ENCODE data around the gene TBC1D8.
A peak's percentile ranks its signal among the peaks of the same experiment; 100 is the strongest.
"Not testable (repeated sequence)": the region's sequence is repeated elsewhere in the genome, so short reads cannot be mapped to it uniquely, and the experiment has no call there.

The TBC1D8 gene

GRCh38 chr2:101151146-101151858, at the start of gene TBC1D8:
Gene TBC1D8, minus strand, starts transcription at chr2:101151382. Its CDS starts 129 bp downstream, at chr2:101151253.
- peak; percentile 54 to 63 for DNase-seq (ENCODE audit: low read depth in 2 of 2)

- DNase-seq (ENCODE audit: low read depth in 2 of 2): no peak
Measured at GRCh38 chr2:101200676-101201075, 49.5 kb upstream of the TBC1D8 start.

- peak; percentile 79 to 83 for DNase-seq (ENCODE audit: low read depth in 2 of 2)
Measured at GRCh38 chr2:101199251-101199791, 48.1 kb upstream of the TBC1D8 start.

DNA sequence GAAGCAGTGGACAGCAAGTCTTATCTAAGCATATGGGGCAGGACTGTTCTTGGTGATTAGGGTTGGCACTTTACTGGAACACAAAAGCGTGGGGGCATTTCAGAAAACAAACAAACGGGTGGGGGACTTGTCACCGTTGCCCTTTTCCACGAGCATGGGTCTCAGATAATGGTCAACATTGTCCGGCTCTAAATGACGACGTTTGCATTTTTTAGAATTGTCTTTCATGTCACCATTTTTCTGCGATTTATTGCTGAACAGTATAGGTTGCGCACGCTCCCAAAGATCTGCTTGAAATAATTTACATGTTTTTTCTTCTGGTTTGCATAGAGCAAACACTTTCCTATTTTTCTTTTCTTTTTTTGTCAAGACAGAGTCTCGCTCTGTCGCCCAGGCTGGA, 46.6 kb upstream of the TBC1D8 start:
- no peak for DNase-seq (ENCODE audit: low read depth in 2 of 2)

DNA sequence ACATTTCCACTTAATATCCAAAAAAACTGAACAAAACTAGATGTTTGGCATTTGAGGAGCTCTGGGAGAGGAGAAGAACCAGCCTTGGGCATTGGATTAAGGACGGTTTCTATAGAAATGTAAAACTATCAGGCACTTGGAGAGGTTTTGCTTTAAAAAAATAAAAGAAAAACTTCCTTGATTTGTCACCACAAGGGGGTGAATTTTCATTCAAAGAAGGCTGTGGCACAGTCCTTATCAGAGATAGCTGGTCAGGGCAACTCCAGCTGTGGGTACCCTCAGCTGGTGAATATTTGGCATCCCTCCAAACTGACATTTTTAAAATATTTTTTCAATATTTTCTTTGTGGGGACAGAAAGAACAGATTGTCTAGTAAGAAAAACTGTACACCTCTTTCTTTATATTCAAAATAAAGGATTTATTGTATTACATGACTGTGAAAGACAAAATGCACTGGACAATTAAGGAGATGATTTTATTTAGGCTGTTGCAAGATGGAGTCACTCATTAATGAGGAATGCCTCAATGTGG, 46.1 kb upstream of the TBC1D8 start:
- no peak for DNase-seq (ENCODE audit: low read depth in 2 of 2)

DNA sequence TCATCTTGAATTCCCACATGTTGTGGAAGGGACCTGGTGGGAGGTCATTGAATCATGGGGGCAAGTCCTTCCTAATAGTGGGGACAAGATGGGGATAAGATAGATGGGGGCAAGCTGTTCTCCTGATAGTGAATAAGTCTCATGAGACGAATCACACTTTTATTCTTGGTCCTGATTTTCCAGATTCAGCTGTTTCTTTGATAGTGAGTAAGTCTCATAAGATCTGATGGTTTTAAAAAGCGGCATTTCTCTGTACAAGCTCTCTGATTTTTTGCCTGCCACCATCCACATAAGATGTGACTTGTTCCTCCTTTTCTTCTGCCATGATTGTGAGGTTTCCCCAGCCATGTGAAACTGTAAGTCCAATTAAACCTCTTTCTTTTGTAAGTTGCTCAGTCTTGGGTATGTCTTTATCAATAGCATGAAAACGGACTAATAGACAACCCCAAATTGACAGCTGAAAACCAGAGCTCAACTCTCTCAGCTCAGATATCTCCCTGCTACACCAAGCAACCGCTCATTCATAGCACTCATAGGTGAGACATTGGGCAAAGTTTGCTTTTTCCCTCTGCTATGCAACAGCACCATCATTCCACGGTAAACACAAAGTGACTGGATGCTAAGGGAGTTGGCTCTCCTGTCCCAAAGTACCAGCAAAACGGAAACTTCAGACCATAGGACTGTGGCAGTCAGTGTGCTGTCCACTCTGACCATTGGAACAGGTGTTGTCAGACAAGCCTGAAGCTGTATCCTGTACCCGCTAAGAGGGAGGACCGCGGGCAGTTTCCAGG, 44.9 kb upstream of the TBC1D8 start:
- no peak for DNase-seq (ENCODE audit: low read depth in 2 of 2)

DNA sequence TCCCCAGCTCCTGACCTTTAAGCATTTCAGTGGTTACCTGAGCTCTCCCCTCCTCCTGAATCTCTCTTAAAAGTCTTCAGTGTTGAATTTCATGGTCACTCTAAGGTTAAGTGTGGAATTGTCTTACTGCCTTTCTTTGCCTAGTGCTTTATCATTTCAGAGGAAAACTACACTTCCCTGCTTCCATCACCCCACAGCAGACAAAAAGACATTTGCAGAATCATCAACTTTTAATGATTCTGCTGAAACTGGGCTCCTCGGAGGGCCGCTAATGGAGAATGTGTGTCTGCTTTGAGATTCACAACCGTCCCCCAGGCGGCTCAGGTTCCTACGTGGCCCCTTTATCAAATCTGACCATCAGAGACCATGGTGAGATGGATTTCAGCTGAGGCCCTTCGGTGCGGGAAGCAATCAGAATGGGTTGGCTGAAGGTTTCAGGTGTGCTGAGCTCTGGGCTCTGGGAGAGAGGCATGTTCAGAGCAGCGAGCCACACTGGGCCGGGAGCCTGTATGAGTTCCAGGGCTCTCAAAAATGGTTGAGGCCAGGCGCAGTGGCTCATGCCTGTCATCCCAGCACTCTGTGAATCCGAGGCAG, 41.9 kb upstream of the TBC1D8 start:
- DNase-seq (ENCODE audit: low read depth in 2 of 2): no peak

- no peak for DNase-seq (ENCODE audit: low read depth in 2 of 2)
Measured at GRCh38 chr2:101190747-101191516, 39.8 kb upstream of the TBC1D8 start.

DNA sequence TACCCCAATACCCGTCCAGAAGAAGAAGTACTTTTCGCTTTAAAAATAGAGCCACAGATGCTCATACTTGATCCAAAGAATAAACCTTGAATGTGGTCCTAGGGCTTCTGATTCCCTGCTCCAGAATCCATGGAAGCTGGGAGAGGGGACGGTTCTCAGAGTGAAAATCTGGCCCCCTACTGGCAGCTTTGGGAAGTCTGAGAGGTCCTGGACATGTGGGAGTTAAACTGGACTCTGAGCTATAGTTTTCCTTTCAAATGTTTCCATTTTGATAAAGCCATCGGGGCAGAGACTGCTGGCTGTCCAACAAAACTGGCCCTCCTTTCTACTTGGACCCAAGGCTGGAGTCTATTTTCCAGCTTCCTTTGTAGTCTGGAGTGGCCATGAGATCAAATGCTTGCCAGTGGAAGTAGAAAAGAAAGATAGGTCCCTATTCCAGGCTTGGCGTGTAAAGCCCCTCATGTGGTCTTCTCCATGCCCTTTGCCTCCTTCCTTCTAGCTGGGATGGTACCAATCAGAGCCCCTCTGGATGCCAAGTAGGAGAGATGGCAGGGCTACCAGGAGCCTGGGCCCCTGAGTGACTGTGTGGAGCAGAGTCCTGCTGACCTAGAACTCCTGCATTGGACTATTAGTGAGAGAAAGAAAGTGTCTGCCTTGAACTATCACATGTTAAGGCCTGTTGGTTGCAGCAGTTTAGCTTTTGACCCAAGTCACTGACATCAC, 37.7 kb upstream of the TBC1D8 start:
- DNase-seq (ENCODE audit: low read depth in 2 of 2): no peak

DNA sequence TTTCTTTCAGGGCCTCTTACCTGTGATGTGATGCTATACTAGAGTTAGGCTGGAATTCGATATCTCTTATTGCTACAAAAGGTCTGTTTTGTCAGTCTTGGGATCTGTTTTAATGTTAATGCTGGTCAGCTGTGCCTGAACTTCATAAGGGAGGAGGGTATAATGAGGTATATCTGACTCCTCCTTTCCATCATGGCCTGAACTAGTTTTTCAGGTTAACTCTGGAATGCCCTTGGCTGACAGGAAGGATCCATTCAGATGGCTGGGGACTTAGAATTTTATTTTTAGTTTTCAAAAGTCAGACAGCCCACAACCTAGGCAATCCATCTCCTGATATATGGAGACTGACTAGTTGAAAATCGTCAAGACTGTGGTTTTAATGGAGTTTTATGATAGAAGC, 35.9 kb upstream of the TBC1D8 start:
- DNase-seq (ENCODE audit: low read depth in 2 of 2): no peak

DNA sequence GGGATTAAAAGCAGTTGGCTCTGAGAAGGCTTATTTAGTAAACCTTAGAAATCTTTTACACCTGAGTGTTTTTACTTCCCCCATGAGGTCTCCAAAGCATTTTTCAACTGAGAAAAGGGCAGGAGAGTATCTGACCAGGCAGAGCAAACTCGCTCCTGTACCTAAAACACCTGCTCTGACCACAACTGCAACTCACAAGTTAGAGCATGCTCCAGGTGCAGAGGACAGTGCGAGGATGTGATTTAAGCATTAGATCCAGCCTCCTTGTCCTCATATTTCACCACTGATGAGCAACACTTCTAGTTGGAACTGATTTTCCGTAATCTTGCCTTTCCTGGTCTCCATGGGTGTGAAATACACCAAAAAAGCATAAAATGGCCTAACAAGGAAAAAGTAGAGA, 34.5 kb upstream of the TBC1D8 start:
- DNase-seq (ENCODE audit: low read depth in 2 of 2): no peak

DNA sequence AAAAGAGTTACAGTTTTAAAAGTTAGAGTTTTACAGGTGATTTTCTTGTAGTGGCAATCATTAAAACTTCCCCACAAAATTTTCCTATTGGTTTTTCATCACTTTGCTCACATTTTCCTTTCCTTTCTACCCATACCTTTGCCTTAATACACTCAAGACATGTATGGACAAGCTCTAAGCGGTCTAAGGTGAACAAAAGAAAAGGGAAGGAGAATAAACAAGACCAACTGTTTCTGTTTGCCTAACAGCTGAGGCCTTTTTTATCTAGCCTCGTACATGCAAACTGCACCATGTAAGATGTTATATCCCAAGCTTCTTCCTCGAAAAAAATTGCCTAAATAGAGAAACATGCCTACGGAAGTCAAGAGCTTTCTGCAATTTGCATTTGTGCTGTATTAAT, 33.9 kb upstream of the TBC1D8 start:
- DNase-seq (ENCODE audit: low read depth in 2 of 2): no peak

GRCh38 chr2:101179982-101180381, 28.8 kb upstream of the TBC1D8 start:
- DNase-seq (ENCODE audit: low read depth in 2 of 2): no peak

DNA sequence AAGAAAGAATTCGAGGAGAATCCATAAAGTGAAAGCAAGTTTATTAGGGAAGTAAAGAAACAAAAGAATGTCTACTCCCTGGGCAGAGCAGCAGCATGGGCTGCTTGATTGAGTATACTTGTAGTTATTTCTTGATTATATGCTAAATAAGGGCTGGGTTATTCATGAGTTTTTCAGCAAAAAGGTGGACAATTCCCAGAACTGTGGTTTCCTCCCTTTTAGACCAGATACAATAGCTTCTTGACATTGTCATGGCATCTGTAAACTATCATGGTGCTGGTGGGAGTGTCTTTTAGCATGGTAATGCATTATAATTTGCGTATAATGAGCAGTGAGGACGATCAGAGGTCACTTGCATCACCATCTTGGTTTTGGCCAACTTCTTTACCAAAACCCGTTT, 25.6 kb upstream of the TBC1D8 start:
- DNase-seq (ENCODE audit: low read depth in 2 of 2): no peak

DNA sequence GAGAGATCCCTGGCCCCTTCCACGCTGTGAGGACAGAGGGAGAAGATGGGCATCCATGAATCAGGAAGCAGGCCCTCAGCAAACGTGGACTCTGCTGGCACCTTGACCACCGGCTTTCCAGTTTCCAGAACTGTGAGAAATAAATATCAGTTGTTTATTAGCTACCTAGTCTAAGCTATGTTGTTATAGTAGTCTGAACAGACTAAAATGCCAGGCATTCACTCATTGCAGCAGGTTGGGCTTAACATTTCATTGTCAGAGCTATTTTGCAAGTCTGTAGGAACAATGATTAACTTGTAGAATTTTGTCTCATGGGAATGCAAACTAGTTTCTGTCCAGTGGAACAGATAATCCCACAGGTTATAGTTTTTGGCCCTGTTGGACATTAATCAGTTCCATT, 24.8 kb upstream of the TBC1D8 start:
- DNase-seq (ENCODE audit: low read depth in 2 of 2): no peak

DNA sequence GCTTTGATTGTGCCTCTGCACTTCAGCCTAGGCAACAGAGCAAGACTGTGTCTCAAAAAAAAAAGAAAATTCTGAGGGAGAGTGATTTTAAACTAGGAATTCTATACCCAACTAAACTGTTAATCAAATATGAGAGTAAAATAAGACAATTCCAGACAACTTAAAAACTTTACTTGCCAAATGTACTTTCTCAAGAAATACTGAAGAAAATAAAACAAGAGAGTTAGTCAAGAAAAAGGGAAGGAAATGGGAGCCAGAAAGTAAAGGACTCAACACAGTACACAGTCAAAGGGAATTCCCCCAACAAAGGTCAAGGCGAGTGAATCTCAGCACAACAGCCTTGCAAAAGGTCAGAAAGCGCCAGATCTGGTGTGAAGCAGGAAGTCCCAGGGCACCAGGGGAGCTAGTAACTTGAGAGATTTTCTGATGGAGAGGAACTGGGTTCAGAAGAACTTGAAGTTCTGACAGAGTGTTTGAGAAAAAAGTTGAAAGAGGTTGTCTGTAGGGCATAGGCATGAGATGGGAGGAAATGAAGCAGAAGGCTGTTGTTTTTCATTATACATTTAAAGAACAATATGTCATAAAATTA, 22.6 kb upstream of the TBC1D8 start:
- no peak for DNase-seq (ENCODE audit: low read depth in 2 of 2)

- not testable (repeated sequence) for DNase-seq (ENCODE audit: low read depth in 2 of 2)
Measured at GRCh38 chr2:101169822-101170221, 18.6 kb upstream of the TBC1D8 start.

DNA sequence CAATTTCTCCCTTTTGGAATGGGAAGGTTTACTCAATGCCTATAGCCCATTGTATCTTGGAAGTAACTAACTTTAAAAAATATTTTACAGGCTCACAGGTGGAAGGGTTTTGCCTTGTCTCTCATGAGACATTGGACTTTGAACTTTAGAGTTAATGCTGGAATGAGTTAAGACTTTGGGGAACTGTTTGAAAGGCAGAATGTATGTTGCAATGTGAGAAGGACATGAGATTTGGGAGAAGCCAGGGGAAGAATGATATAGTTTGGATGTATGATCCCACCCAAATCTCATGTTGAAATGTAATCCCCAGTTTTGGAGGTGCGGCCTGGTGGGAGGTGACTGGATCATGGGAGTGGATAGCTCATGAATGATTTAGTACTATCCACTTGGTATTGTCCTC, 17.5 kb upstream of the TBC1D8 start:
- DNase-seq (ENCODE audit: low read depth in 2 of 2): no peak

DNA sequence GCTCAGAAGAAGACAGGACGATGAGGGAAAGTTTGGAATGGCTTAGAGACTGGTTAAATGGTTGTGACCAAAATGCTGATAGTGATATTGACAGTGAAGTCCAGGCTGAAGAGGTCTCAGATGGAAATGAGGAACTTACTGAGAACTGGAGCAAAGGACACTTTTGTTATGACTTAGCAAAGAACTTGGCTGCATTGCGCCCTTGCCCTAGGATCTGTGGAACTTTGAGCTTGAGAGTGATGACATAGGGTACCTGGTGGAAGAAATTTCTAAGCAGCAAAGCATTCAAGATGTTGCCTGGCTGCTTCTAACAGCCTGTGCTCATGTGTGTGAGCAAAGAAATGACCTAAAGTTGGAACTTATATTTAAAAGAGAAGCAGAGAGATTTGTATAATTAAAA, 16.4 kb upstream of the TBC1D8 start:
- not testable (repeated sequence) for DNase-seq (ENCODE audit: low read depth in 2 of 2)

DNA sequence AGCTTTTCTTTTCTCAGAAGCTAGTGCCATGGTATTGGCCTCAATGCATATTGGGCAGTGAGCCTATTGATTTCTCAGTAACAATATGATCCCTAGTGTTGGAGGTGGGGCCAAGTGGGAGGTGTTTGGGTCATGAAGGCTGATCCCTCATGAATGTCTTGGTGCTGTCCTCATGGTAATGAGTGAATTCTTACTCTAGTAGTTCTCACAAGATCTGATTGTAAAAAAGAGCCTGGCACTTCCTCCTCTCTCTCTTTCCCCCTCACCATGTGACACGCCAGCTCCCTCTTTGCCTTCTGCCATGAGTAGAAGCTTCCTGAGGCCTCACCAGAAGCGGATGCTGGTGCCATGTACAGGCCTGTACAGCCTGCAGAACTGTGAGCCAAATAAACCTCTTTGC, 12.8 kb upstream of the TBC1D8 start:
- no peak for DNase-seq (ENCODE audit: low read depth in 2 of 2)
